Endothelial cell of umbilical vein (primary cell): ENCODE data around the gene CPNE6. TPM values are rescaled to one million over a fixed set of nuclear protein-coding genes. Genes with fewer than 3 reads are reported as not detected.

Source experiments
- BruUV-seq: library from RNA; stranded (reverse); fragments of 400-500 nt; replicated peaks from 2 replicates; lab custom pipeline; 2021; lab: Mats Ljungman, UMichigan
- CTCF ChIA-PET: fragments of 300-600, 350-600 bp; sonication (Branson Sonifier 250); formaldehyde crosslinking; loops from one replicate; lab custom pipeline; 2021; ENCODE audit warnings: antibody characterized with exemption, inconsistent platforms; lab: Charles Lee
- POLR2A ChIA-PET: fragments of 300-600, 350-600 bp; sonication (Branson Sonifier 250); formaldehyde crosslinking; loops from one replicate; lab custom pipeline; 2021; ENCODE audit warnings: antibody characterized with exemption, inconsistent platforms; lab: Charles Lee
- DNase-seq: peaks from one replicate; pipeline ENCODE4 v3.0.0-alpha.2; 2011; ENCODE audit warnings: low read depth, low spot score
- FAIRE-seq: peaks from 2 replicates; lab custom pipeline; 2011; peaks lifted over from hg19 to GRCh38; lab: Jason Lieb, UNC
- H2AFZ ChIP-seq: 2 replicates; pipeline ENCODE4 v1.6.0; 2012; ENCODE audit warnings: low read depth, low read length, control low read depth, inconsistent platforms
- H3K27ac ChIP-seq: 2 replicates; pipeline ENCODE4 v1.5.1; 2011; ENCODE audit warnings: low read depth, mild to moderate bottlenecking, control low read depth, low read length, moderate library complexity; ENCODE audit not compliant: insufficient read depth
- H3K27me3 ChIP-seq, 2 experiments: 2 replicates each; pipeline versions ENCODE4 v1.6.0 to v1.6.1; 2011; ENCODE audit warnings: low read length in 2 of 2, mixed read lengths in 1 of 2; ENCODE audit not compliant: control insufficient read depth in 2 of 2, insufficient read depth in 2 of 2
- H3K36me3 ChIP-seq, 2 experiments: 2 replicates in 1 of 2; 3 replicates in 1 of 2; pipeline ENCODE4 v1.5.1; 2011; ENCODE audit warnings: low read length in 2 of 2, mild to moderate bottlenecking in 1 of 2, moderate library complexity in 1 of 2; ENCODE audit not compliant: control insufficient read depth in 2 of 2, insufficient read depth in 2 of 2; ENCODE audit errors: extremely low read depth in 1 of 2
- H3K4me1 ChIP-seq: 3 replicates; pipeline ENCODE4 v1.5.1; 2011; ENCODE audit warnings: mild to moderate bottlenecking, low read length; ENCODE audit not compliant: control insufficient read depth, insufficient read depth; ENCODE audit errors: extremely low read depth
- H3K4me2 ChIP-seq: 2 replicates; pipeline ENCODE4 v1.6.1; 2011; ENCODE audit warnings: low read length, control low read depth, mixed read lengths; ENCODE audit not compliant: insufficient read depth
- H3K4me3 ChIP-seq, 3 experiments: fragments of 200-600 bp in 1 of 3; sonication (generic), shearing (Covaris generic) in 1 of 3; replicated peaks in 1 of 3; 2 replicates each; pipeline ENCODE4 v1.5.1; 2011 to 2016; ENCODE audit warnings: control low read depth in 3 of 3, low read length in 3 of 3, mild to moderate bottlenecking in 2 of 3, inconsistent platforms in 1 of 3, low read depth in 1 of 3, moderate library complexity in 1 of 3; ENCODE audit not compliant: insufficient read depth in 1 of 3
- H3K79me2 ChIP-seq: 2 replicates; pipeline ENCODE4 v1.6.0; 2012; ENCODE audit warnings: low read length, inconsistent platforms; ENCODE audit not compliant: control insufficient read depth, insufficient read depth
- H3K9ac ChIP-seq: replicated peaks from 2 replicates; pipeline ENCODE3; 2011; ENCODE audit warnings: low read length, control low read depth; ENCODE audit not compliant: insufficient read depth; ENCODE audit errors: extremely low read depth
- H3K9me1 ChIP-seq: replicated peaks from 3 replicates; pipeline ENCODE4 v1.6.0; 2011; ENCODE audit warnings: mild to moderate bottlenecking, low read length; ENCODE audit not compliant: control insufficient read depth, insufficient read depth; ENCODE audit errors: extremely low read depth
- H3K9me3 ChIP-seq: replicated peaks from 2 replicates; pipeline ENCODE4 v1.5.1; 2012; ENCODE audit warnings: low read length, inconsistent platforms; ENCODE audit not compliant: control insufficient read depth, insufficient read depth
- H4K20me1 ChIP-seq: replicated peaks from 2 replicates; pipeline ENCODE3; 2011; ENCODE audit warnings: mild to moderate bottlenecking, low read length; ENCODE audit not compliant: control insufficient read depth, insufficient read depth; ENCODE audit errors: extremely low read depth
- EZH2 ChIP-seq: IDR thresholded peaks from 2 replicates; pipeline ENCODE4 v1.6.1; 2012; ENCODE audit warnings: borderline replicate concordance, low read depth, mild to moderate bottlenecking, moderate library complexity, low read length, inconsistent platforms; ENCODE audit not compliant: severe bottlenecking
- FOS ChIP-seq: IDR thresholded peaks from 2 replicates; pipeline ENCODE4 v1.6.1; 2011; ENCODE audit warnings: mild to moderate bottlenecking, low read length, moderate library complexity, borderline replicate concordance; ENCODE audit not compliant: insufficient read depth
- GATA2 ChIP-seq: IDR thresholded peaks from 2 replicates; pipeline ENCODE4 v1.7.0; 2011; ENCODE audit warnings: low read depth, mild to moderate bottlenecking, moderate library complexity, mixed read lengths, low read length; ENCODE audit not compliant: insufficient read length, insufficient read depth
- JUN ChIP-seq: IDR thresholded peaks from 2 replicates; pipeline ENCODE4 v1.6.1; 2011; ENCODE audit warnings: borderline replicate concordance, low read depth; ENCODE audit not compliant: insufficient read length, insufficient read depth
- MAX ChIP-seq: IDR thresholded peaks from 2 replicates; pipeline ENCODE4 v1.6.1; 2011; ENCODE audit not compliant: insufficient read depth, insufficient read length
- POLR2A ChIP-seq: IDR thresholded peaks from 2 replicates; pipeline ENCODE4 v1.6.1; 2012; ENCODE audit warnings: low read depth, mild to moderate bottlenecking, control low read depth, low read length
- dilution Hi-C: fragments of 300-500 bp; cut with MboI; formaldehyde crosslinking; loops from one replicate; pipeline ENCODE4 v1.15.0; 2019; ENCODE audit warnings: low sequenced_read_pairs; ENCODE audit not compliant: extremely low pct_ligation_motif_present
- intact Hi-C: fragments of 100-400 bp; cut with micrococcal nuclease; formaldehyde crosslinking; loops from one replicate; pipeline ENCODE4 v1.10.0; 2022
- polyA plus RNA-seq, 4 experiments: library from polyadenylated mRNA; depleted of rRNA in 3 of 4; stranded (reverse) in 3 of 4; unstranded in 1 of 4; fragments of >200 nt; gene quantifications; 2 replicates each; pipeline versions ENCODE4 v1.2.1 to v1.2.3, GENCODE V29; 2011 to 2012; ENCODE audit warnings: missing spikeins in 1 of 4
- total RNA-seq: library from RNA; stranded (reverse); gene quantifications from 2 replicates; pipeline ENCODE4 v1.2.3, GENCODE V29; 2021

The CPNE6 gene
- total and polyA plus RNA-seq, 2 donors (not counting 3 experiments of a cell fraction or from before 2014, with no cell fraction given) = not detected

GRCh38 chr14:24052656-24053547 is 18.5 kb upstream of the CPNE6 start:
- FAIRE-seq = no peak
- H3K4me3 ChIP-seq = no peak overlapping the region

More at GRCh38 chr14:24052656-24053547, 18.5 kb upstream of the CPNE6 start:
- no TSS peak for BruUV-seq
- Histone ChIP-seq H3K36me3 (no peaks in the 10 kb centered on the region), H3K4me1 (peaks cover 12% of the 10 kb centered on the region), H3K27me3 (peaks cover 6 to 15% of the 10 kb centered on the region in 2 experiments), H4K20me1 (no peaks in the 10 kb centered on the region), H3K27ac (no peak overlapping the region), H3K79me2 (no peaks in the 10 kb centered on the region), H2AFZ (no peak overlapping the region), H3K4me2 (no peak overlapping the region), H3K9ac (no peak overlapping the region), H3K9me3 (no peaks in the 10 kb centered on the region), H3K9me1 (no peaks in the 10 kb centered on the region)
- ChIA-PET CTCF (interaction anchor here (1.0 to 9.5 kb wide), 9 partner anchors 9 to 108 kb away, joined by 3 to 319 read pairs (median 5); partner anchors contain the start of genes DCAF11, IRF9, NRL and PCK2), POLR2A (no interaction called here)
- TF ChIP-seq FOS (no peak), POLR2A (no peak), EZH2 (no peak), MAX (no peak), GATA2 (no peak), JUN (no peak)
- no peak for DNase-seq
- dilution Hi-C loops (no loop called here), intact Hi-C loops (no loop called here)
